Suppressor macrophage (primary cell): ENCODE measurements around the gene IMPG1.

Experiments used
- DNase-seq, 4 experiments: peaks; one replicate each; pipeline ENCODE4 v3.0.0-alpha.2; 2020 to 2022
- total RNA-seq, 17 experiments: gene quantifications; one replicate each; lab custom pipeline; 2026; ENCODE audit warnings: mixed read lengths in 6 of 17, inconsistent platforms in 3 of 17; lab: John Stamatoyannopoulos, UW

Gene IMPG1
- total RNA-seq: 0 to 2.2 (median 0) reads per million in 17 experiments

- DNase-seq: no peak
These were observed at the start of gene IMPG1 for GRCh38 chr6:76072562-76072961. IMPG1 (minus strand) TSS chr6:76072662; CDS start chr6:76072488, 174 bp downstream.

DNA sequence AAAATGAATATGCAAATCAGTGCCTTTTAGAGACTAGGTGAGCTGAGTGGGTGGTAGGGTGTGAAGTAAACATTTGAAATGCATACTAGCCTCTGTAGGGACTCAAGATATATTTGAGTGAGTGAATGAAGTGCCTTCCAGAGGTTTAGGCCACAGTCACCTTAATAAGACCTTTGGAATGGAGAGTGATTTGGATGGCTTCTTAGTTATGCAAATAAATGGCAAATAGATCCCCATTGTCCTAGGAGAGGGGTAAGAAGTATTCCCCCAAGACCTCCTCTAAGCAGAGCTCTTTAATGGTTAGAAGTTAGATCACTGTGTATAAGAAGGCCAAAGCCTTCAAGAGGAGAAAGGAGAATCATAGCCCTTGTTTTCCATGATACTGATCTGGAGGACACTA lies 47.8 kb upstream of the IMPG1 start:
- DNase-seq: no peak

DNA sequence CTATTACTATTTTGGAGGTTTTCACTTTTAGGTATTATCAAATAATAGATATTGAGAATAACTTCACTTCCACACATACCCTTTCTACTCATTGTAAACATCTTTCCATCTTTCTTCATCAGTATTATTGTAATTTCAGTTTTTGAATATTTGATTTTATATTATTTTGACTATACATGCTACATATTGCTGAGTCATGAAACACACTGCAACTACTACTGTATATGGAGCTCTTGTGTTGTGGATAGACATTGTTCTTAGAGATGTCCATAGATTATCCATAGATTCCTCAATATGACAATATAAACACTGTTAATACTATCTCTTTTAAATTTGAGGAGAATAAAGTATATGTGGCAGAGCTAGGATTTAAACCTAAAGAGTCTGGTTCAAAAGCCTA lies 819 bp upstream of the IMPG1 start:
- DNase-seq: no peak

GRCh38 chr6:76057469-76057868 lies 15.0 kb downstream of the IMPG1 start:
- DNase-seq: no peak

GRCh38 chr6:76052314-76052713 lies 20.1 kb downstream of the IMPG1 start:
- DNase-seq: no peak

- DNase-seq: no peak
These were observed 28.8 kb downstream of the IMPG1 start for GRCh38 chr6:76043690-76044089.

DNA sequence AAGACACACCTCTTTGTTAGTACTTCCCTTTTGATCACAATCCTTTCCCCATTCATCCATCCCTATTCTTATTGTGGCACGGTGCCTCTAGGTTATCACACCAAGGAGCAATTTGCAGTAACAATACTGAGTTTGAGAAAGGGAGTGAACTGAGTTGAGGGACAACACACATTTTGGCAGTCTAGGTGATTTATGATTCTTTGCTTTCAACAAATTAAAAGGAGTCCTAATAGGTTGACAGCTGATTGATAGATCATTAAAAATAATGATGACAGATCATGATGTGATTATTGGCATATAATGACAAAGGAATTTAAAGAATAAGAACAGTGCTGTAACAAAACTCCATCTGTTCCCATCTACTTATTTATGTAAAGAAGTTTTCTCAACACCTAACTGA lies 36.7 kb downstream of the IMPG1 start:
- no peak for DNase-seq

GRCh38 chr6:76026101-76026500 lies 46.4 kb downstream of the IMPG1 start:
- DNase-seq: peak in 1 of 4 experiments; percentile 29

GRCh38 chr6:76014626-76015530 lies 57.6 kb downstream of the IMPG1 start:
- no peak for DNase-seq

DNA sequence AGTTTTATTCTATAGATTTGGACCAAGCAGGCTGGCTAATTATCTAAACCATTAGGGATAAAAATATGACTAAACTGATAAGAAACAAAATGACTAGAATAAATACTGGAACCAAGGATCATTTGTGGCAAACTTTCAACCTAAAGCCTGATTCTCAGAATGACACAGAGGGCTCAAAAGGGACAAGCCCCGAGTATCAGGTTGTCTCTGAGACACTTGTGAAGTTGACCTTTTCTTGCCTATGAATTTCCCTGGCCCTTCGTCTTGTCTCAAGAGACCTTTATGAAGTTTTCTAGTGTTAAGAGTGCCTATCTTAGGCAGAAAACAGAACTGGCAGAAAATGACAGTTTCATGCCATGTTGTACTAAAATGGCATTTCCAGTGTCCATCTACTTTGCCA lies 68.3 kb downstream of the IMPG1 start:
- DNase-seq: no peak

GRCh38 chr6:76003686-76004085 lies 68.8 kb downstream of the IMPG1 start:
- no peak for DNase-seq

GRCh38 chr6:76003113-76003512 lies 69.3 kb downstream of the IMPG1 start:
- DNase-seq: no peak

DNA sequence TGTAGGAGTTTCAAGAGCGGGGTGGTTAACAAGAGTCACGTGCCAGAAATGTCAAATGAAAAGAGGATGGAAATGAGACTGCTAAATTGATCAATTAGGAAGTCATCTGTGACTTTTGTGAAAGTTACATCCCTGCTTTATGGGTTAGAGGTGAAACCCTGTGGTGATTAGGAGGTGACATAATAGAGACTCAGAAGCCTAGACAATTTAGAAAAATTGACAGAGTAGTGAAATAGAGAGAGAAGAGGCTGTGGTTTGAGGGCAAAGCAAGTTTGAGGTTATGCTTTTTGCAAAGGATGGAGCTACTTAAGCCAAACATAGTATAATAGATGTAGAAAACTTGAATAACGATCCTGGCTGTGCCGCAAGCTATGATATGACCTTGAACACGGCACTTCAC lies 71.8 kb downstream of the IMPG1 start:
- no peak for DNase-seq

DNA sequence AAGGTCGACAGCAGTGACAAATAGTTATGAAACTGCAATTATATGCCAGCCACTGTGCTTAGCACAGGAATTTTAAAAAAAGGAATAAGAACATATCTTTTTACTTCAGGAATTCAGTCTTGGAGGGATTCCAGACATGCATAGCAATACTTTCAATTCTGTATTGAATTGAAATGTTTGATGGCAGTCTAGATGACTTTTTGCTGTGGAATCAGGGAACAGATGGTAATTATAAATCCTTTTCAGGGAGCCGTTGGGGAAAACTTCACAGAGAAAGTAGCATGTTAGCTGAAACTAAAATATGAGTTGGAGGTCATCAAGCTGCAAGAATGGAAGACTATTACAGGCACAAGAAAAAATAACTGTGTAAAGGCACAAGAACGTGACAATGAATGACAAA lies 74.8 kb downstream of the IMPG1 start:
- no peak for DNase-seq

GRCh38 chr6:75993236-75994162 lies 79.0 kb downstream of the IMPG1 start:
- DNase-seq: no peak

- no peak for DNase-seq
These were observed 80.5 kb downstream of the IMPG1 start for GRCh38 chr6:75991941-75992340.

- no peak for DNase-seq
These were observed 85.5 kb downstream of the IMPG1 start for GRCh38 chr6:75986935-75987334.

DNA sequence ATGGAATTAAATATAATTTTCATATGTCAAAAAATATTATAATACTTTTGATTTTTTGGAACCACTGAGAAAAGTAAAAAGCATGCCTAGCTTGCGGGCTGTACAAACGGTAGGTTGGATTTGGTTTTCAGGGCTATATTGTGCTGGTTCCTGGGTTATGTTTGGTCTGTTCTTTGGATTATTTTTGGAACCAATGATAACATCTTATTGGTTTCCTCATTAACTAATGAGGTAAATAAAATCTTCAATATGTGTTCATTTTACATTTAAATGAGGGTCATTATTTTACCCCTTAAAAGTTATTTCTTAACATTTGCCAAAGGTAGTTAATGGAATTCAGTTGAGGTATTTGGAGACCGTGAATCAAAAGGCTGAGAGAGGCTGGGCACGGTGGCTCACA lies 96.6 kb downstream of the IMPG1 start:
- DNase-seq: no peak

- no peak for DNase-seq
These were observed 102.4 kb downstream of the IMPG1 start for GRCh38 chr6:75970093-75970492.

DNA sequence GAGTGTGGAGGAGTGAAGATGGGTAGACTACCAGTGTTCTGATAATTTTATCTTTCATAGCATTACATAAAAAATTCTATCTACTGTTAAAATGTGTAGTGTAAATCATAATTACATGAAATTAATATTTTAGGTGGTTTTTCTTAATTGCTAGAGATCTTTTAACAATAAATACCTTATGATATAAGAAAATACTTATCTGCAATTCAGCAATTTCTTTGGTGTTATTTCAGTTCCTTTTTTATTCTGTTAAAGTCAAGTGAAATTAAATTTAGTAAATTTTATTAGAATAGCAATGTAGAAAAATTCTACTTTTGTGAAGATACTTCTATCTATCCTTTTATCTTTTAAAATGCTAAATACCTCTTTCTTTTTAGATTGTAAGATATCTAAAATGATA lies 104.3 kb downstream of the IMPG1 start:
- DNase-seq: no peak

GRCh38 chr6:75963569-75963968 lies 108.9 kb downstream of the IMPG1 start:
- DNase-seq: no peak

- no peak for DNase-seq
These were observed 120.3 kb downstream of the IMPG1 start for GRCh38 chr6:75952128-75952527.

DNA sequence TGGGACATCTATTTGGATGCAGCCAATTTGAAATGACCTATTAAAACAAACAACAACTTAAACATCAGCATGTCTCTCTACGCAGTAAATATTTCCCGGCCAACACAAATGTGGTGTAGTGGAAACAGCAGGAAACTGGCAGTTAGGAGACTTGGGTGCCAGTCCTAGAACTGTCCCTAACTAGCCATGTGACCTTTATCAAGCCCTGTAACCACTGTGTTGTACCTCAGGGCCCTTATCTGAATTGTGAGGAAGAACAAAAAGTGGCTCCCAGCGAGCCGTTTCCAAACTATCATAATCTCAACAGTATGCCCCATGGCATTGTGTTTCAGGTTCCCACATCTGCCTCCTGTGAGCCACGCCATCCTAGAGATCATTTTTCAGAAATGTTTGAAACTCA lies 124.5 kb downstream of the IMPG1 start:
- no peak for DNase-seq
